ENCODE data around the gene SETBP1.

The SETBP1 gene

DNA sequence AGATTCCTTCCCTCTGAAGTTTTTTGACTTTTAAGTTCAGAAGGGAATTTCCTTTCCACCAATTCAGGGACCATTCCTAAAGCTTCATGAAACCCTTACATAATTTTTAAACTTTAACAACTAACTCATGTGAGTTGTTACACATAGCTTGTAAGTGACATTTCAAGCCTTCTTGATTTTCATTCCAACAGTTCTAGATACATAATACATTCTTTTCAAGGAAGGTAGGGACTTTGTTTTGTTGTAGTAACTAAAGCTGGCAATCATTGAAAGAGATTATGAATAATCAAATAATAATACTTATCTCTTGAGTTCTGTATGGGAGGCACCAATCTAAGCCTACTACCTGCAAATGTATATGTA lies 45.4 kb downstream of the SETBP1 start:
- H3K9ac ChIP-seq (ENCODE audit: low read depth, low read length) = no peak overlapping the region
- no peaks in the 10 kb centered on the region for H3K9me3 ChIP-seq (ENCODE audit: control insufficient read depth, insufficient read depth, low read length)
- H3K27me3 ChIP-seq (ENCODE audit: control insufficient read depth, insufficient read depth, low read length) = no peaks in the 10 kb centered on the region
- peaks cover 10% of the 10 kb centered on the region for H3K4me1 ChIP-seq (ENCODE audit: control insufficient read depth, insufficient read depth, low read length)
- H3K36me3 ChIP-seq (ENCODE audit: control insufficient read depth, insufficient read depth, low read length) = no peaks in the 10 kb centered on the region
- H3K4me3 ChIP-seq (ENCODE audit: low read depth, low read length) = no peak overlapping the region

DNA sequence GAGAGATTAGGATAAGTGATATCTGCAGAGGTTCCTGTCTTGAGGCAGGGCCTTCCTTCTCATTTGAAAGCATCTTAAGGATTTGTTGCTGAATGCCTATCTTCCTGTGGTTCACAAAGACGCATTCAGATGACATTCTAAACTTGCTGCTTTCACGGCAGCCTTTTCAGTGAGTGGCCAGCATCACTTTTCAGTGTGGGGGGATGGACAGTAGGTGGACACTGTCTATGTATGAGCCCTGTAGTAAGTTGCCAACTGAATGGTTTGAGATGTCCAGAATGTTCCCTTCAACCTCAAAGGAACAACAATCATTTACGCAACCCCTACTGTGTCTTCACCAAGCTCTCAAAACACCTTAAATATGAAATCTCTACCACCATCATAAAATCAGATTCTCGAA lies 46.6 kb downstream of the SETBP1 start:
- Histone ChIP-seq H3K9me3 (ENCODE audit: control insufficient read depth, insufficient read depth, low read length) (no peaks in the 10 kb centered on the region), H3K9ac (ENCODE audit: low read depth, low read length) (no peak overlapping the region), H3K4me1 (ENCODE audit: control insufficient read depth, insufficient read depth, low read length) (peaks cover 10% of the 10 kb centered on the region), H3K27me3 (ENCODE audit: control insufficient read depth, insufficient read depth, low read length) (no peaks in the 10 kb centered on the region), H3K36me3 (ENCODE audit: control insufficient read depth, insufficient read depth, low read length) (no peaks in the 10 kb centered on the region), H3K4me3 (ENCODE audit: low read depth, low read length) (no peak overlapping the region)

DNA sequence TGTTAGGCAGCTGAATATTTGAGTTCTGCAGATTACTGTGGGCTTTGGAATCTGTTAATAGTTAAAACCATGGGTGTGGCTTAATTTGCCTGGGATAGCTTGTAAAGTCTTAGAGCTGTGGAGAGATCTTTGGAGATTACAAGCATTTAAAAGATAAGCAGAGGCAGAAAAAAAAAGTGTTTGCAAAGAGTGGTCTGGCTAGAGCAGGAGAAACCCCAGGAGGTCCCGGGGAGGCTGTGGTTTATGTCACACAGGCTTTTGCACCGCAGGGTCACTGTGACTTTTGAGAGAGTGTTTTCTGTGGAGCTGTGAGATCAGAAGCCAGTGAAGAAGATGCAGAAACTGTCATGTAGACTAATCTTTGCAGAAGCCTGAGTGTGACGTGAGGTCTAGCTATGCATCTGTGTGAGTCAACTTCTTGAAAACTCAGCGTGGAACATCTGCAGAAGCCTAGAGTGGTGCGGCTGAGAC lies 49.0 kb downstream of the SETBP1 start:
- Histone ChIP-seq H3K27me3 (ENCODE audit: control insufficient read depth, insufficient read depth, low read length) (no peaks in the 10 kb centered on the region), H3K9ac (ENCODE audit: low read depth, low read length) (no peak overlapping the region), H3K4me1 (ENCODE audit: control insufficient read depth, insufficient read depth, low read length) (no peaks in the 10 kb centered on the region), H3K9me3 (ENCODE audit: control insufficient read depth, insufficient read depth, low read length) (no peaks in the 10 kb centered on the region), H3K36me3 (ENCODE audit: control insufficient read depth, insufficient read depth, low read length) (no peaks in the 10 kb centered on the region), H3K4me3 (ENCODE audit: low read depth, low read length) (no peak overlapping the region)

DNA sequence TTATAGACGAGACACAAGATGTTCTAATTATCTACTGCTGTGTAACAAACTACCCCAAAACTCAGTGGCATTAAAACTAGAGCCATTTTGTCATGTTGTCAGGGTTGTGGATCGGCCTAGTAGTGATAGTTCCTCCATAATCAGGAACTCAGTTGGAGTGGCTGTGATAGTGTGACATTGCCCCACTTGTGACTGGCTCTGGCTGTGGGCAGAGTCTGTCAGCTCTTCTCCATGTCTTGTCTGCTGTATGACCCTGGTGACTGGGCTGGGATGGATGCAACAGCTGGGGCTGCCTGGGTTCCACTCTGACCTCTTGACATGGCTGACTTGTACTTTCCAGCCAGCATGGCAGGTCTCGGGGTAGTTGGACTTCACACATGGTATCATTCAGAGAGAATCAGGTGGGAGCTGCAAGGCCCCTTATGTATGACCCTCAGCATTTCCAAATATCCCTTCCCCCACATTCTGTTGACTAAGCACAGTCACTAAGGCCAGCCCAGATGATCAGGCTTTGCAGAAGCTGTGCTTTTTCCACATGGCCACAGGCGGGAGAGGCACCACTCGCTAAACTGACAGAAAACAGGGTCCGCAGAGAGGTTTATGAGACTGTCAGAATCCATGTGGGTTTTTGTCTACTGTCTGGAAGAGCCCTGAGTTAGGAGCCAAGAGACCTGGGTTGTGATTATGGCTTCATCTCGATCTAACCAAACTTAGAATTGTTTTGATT lies 50.3 kb downstream of the SETBP1 start:
- no peaks in the 10 kb centered on the region for H3K36me3 ChIP-seq (ENCODE audit: control insufficient read depth, insufficient read depth, low read length)
- no peaks in the 10 kb centered on the region for H3K27me3 ChIP-seq (ENCODE audit: control insufficient read depth, insufficient read depth, low read length)
- no peaks in the 10 kb centered on the region for H3K4me1 ChIP-seq (ENCODE audit: control insufficient read depth, insufficient read depth, low read length)
- H3K4me3 ChIP-seq (ENCODE audit: low read depth, low read length) = no peak overlapping the region
- H3K9me3 ChIP-seq (ENCODE audit: control insufficient read depth, insufficient read depth, low read length) = no peaks in the 10 kb centered on the region
- H3K9ac ChIP-seq (ENCODE audit: low read depth, low read length) = no peak overlapping the region

DNA sequence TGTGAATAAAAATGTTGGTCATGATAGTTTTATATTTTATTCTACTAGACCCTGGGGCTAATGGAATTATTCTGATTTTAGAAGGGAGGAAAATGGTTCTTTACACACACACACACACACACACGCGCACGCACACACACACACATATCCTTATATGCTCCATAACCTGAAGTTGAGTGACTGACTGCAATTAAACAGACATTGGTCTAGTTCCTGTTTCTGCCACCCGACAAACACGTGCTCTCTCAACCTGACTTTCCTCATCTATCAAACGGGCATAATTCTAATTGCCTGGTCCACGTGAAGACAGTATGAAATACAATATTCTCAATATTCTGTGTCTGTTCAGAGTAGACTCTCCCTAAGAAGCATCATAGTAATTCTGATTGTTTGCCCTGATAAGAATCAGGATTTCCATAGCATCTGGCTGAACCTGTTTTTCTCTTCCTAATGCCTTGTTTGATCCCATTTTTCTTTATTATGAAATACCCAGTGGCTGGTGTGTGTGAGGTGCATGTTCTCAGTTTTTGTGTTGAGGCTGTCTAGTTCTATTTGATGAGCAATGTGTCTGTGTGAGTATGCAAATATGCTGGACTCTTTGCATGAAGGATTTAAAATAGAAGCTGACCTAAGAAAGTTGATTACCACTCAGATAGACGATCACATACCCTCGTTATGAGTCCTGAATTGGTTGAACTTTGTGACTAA lies 51.0 kb downstream of the SETBP1 start:
- no peak overlapping the region for H3K4me3 ChIP-seq (ENCODE audit: low read depth, low read length)
- H3K4me1 ChIP-seq (ENCODE audit: control insufficient read depth, insufficient read depth, low read length) = no peaks in the 10 kb centered on the region
- H3K36me3 ChIP-seq (ENCODE audit: control insufficient read depth, insufficient read depth, low read length) = no peaks in the 10 kb centered on the region
- no peaks in the 10 kb centered on the region for H3K27me3 ChIP-seq (ENCODE audit: control insufficient read depth, insufficient read depth, low read length)
- no peaks in the 10 kb centered on the region for H3K9me3 ChIP-seq (ENCODE audit: control insufficient read depth, insufficient read depth, low read length)
- H3K9ac ChIP-seq (ENCODE audit: low read depth, low read length) = no peak overlapping the region

DNA sequence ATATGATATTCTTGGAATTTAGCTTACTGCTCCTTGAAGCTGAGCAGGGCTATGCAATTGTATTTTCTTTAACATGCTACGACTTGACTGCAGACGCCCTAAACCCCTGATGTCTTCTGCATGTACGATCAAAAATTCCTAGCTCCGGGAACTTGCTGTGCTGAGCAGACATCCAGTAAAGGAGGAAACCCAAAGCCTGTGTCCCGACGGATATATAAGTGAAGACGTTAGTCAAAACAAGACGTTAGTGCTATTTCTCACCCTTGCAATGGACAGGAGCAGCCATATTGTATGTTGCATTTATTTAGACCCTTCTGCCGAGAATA lies 51.5 kb downstream of the SETBP1 start:
- H3K27me3 ChIP-seq (ENCODE audit: control insufficient read depth, insufficient read depth, low read length) = no peaks in the 10 kb centered on the region
- H3K9ac ChIP-seq (ENCODE audit: low read depth, low read length) = no peak overlapping the region
- H3K4me3 ChIP-seq (ENCODE audit: low read depth, low read length) = no peak overlapping the region
- H3K9me3 ChIP-seq (ENCODE audit: control insufficient read depth, insufficient read depth, low read length) = no peaks in the 10 kb centered on the region
- H3K4me1 ChIP-seq (ENCODE audit: control insufficient read depth, insufficient read depth, low read length) = no peaks in the 10 kb centered on the region
- no peaks in the 10 kb centered on the region for H3K36me3 ChIP-seq (ENCODE audit: control insufficient read depth, insufficient read depth, low read length)

DNA sequence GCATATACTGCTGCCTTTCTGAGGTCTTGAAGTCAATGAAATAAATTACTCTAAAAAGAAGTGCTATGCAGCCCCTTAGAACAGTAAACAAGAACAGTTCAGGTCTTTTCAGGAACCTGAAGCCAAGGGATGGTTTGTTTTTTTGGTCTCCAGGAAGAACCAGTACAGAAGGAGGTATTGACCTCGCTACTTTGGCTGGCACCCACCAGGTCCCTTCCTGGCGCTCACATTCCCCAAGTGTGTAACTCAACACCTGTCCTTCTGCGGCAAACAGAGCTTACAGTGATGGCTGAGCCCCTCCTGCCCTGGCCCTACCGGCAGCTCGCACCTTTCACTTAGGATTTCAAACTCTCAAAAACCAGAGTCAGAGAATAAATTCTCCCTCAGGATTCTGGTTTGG lies 51.9 kb downstream of the SETBP1 start:
- Histone ChIP-seq H3K27me3 (ENCODE audit: control insufficient read depth, insufficient read depth, low read length) (no peaks in the 10 kb centered on the region), H3K9ac (ENCODE audit: low read depth, low read length) (no peak overlapping the region), H3K36me3 (ENCODE audit: control insufficient read depth, insufficient read depth, low read length) (no peaks in the 10 kb centered on the region), H3K9me3 (ENCODE audit: control insufficient read depth, insufficient read depth, low read length) (no peaks in the 10 kb centered on the region), H3K4me1 (ENCODE audit: control insufficient read depth, insufficient read depth, low read length) (no peaks in the 10 kb centered on the region), H3K4me3 (ENCODE audit: low read depth, low read length) (no peak overlapping the region)

DNA sequence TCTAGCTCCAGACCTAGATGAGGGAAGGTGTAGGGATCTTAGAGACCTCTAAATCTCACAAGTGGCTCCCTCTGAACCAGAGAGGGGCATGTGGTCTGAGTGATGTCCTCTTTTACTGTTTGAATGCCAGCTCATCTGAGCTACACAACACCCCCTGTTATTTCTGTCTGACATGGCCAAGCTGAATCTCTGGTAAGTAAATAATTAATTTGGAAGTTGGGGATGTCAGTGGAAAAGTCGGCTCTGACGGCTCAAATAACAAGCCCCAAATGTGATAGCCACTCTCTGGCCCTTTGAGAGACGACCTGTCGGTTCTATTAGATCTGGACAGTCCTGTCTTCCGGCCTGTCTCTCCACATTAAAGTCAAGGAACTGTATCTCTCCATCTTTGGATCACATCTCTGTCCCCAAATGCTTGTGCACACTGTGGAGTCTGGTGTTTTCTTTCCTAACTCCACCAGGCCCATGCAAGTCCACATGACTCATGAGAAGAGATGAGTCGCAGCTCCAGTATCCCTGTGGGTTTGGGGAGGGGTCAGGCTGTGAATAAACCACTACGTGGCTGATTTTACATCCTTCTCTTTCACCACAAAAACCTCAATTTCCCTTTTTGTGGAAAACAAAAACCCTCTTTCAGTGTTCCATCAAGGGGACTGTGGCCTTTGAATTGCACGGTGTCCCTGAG lies 52.5 kb downstream of the SETBP1 start:
- Histone ChIP-seq H3K4me1 (ENCODE audit: control insufficient read depth, insufficient read depth, low read length) (no peaks in the 10 kb centered on the region), H3K36me3 (ENCODE audit: control insufficient read depth, insufficient read depth, low read length) (no peaks in the 10 kb centered on the region), H3K9ac (ENCODE audit: low read depth, low read length) (no peak overlapping the region), H3K27me3 (ENCODE audit: control insufficient read depth, insufficient read depth, low read length) (no peaks in the 10 kb centered on the region), H3K9me3 (ENCODE audit: control insufficient read depth, insufficient read depth, low read length) (no peaks in the 10 kb centered on the region), H3K4me3 (ENCODE audit: low read depth, low read length) (no peak overlapping the region)

DNA sequence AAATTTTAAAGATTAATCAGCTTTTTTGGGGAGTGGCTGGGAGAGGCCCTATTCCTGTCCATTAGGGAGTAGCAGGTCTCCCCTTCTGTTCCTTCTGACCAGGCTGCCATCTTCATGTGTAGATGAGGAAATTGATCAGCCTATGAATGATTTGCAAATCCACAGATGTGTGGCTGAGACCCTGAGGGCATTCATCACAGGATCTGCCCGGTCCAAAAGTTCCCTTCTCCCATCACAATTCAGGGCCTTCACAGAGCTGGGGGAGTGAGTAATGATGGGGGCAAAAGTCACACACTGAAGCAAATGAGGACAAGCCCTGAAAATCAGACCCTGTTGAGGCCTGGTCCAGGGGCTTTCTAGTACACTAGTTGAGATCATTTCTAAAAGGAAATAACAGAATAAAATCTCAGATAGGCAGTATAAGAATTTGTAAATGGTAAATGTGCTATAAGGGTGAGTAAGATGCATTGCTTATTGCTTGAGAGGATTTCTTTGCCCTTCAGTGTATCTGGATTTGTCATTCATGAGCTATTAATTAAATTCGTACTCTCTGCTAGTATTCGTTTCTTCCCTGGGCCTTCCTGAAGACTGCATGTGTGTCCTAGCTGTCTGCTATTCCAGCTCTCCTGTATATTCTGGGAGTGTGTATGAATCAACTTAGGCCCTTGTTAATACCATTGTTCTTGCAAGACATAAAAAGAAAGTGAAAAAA lies 53.2 kb downstream of the SETBP1 start:
- Histone ChIP-seq H3K4me1 (ENCODE audit: control insufficient read depth, insufficient read depth, low read length) (no peaks in the 10 kb centered on the region), H3K9me3 (ENCODE audit: control insufficient read depth, insufficient read depth, low read length) (no peaks in the 10 kb centered on the region), H3K27me3 (ENCODE audit: control insufficient read depth, insufficient read depth, low read length) (no peaks in the 10 kb centered on the region), H3K4me3 (ENCODE audit: low read depth, low read length) (no peak overlapping the region), H3K9ac (ENCODE audit: low read depth, low read length) (no peak overlapping the region), H3K36me3 (ENCODE audit: control insufficient read depth, insufficient read depth, low read length) (no peaks in the 10 kb centered on the region)

DNA sequence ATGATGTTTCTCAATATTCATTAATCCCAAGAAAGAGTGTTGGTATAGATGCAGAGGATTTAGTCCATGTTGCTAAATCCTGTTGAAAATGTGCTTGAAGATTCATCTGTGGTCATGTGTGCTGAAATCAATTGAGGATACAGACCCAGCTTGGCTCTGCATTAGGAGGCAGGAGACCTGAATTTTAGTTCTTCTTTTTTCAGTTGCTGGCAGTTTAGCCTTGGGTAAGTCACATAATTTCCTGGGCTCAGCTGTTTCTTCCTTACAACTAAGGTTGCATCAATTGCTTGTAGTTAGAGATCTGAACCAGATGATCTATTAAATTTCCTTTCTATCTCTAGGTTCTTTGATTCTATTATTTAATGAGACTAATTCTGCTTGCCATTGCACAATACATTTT lies 54.4 kb downstream of the SETBP1 start:
- H3K27me3 ChIP-seq (ENCODE audit: control insufficient read depth, insufficient read depth, low read length) = no peaks in the 10 kb centered on the region
- no peaks in the 10 kb centered on the region for H3K36me3 ChIP-seq (ENCODE audit: control insufficient read depth, insufficient read depth, low read length)
- no peaks in the 10 kb centered on the region for H3K4me1 ChIP-seq (ENCODE audit: control insufficient read depth, insufficient read depth, low read length)
- no peaks in the 10 kb centered on the region for H3K9me3 ChIP-seq (ENCODE audit: control insufficient read depth, insufficient read depth, low read length)
- H3K9ac ChIP-seq (ENCODE audit: low read depth, low read length) = no peak overlapping the region
- no peak overlapping the region for H3K4me3 ChIP-seq (ENCODE audit: low read depth, low read length)

DNA sequence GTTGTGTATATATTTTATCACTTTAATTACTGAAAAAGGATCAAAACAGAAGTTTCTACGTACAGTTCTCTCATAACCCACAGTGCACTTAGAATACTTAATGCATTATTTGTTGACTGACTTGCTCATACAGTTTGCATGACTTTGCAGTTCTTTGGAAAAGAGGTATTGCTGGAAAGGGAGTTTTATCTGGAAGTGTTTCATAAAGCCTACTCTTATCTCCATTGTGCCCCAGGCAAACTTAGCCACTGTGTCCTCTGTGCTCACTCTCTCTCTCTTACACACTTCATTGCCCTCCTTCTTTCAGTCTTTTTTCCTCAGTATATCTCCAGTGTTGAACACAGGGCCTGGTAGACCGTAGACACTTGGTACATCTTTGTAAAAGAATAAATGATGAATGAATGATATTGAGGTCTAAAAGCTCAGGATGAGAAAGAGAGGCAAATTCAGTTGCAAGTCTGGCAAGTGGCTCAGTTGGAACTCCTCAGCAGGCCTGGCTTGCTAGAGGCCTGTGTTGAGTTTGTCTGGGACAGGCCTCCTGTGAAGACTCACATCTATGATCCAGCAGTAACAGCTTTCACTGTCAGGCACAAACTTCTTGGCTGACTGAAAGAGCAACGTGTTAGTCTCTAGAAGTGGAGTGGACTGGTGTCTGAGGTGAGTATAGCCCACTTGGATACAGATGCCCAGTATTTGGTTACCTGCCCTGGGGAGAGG lies 56.1 kb downstream of the SETBP1 start:
- Histone ChIP-seq H3K36me3 (ENCODE audit: control insufficient read depth, insufficient read depth, low read length) (no peaks in the 10 kb centered on the region), H3K4me3 (ENCODE audit: low read depth, low read length) (no peak overlapping the region), H3K27me3 (ENCODE audit: control insufficient read depth, insufficient read depth, low read length) (no peaks in the 10 kb centered on the region), H3K9me3 (ENCODE audit: control insufficient read depth, insufficient read depth, low read length) (no peaks in the 10 kb centered on the region), H3K9ac (ENCODE audit: low read depth, low read length) (no peak overlapping the region), H3K4me1 (ENCODE audit: control insufficient read depth, insufficient read depth, low read length) (no peaks in the 10 kb centered on the region)
